GM21723 (cell line): ENCODE measurements around the gene AVPR1B.

Experiments used
- ATAC-seq: cut with Tn5 transposase; IDR thresholded peaks from one replicate; pipeline ENCODE4 v1.9.1; 2021; ENCODE audit warnings: mild to moderate bottlenecking, moderate library complexity; ENCODE audit not compliant: unreplicated experiment

The AVPR1B gene

DNA sequence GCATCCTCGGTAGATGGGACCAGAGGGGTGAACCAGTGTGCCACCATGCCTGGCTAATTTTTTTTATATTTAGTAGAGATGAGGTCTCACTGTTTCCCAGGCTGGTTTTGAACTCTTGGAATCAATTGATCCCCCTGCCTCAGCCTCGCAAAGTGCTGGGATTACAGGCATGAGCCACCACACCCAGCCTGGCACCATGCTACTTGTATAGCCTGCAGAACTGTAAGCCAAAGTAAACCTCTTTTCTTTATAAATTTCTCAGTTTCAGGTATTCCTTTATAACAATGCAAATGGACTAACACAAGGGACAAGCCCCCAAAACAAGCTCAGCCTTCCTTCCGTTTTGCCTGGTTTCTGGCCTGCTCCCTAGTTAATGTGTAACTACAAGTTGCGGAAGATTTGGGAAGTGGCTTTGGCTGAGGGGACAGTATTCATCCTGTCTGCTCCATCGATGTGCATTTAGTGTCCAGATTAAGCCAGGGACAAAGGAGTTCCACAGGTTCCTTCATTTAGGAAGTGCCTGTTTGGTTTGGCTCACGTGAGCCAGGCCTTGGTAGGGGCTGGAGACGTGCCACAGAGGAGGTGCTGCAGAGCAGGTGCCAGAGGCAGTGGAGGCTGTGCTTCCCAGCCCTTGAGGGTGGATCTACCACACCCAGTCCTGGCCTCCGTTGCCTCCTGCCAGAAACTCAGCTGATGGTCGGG lies 4.4 kb downstream of the AVPR1B start:
- ATAC-seq, result no peak

DNA sequence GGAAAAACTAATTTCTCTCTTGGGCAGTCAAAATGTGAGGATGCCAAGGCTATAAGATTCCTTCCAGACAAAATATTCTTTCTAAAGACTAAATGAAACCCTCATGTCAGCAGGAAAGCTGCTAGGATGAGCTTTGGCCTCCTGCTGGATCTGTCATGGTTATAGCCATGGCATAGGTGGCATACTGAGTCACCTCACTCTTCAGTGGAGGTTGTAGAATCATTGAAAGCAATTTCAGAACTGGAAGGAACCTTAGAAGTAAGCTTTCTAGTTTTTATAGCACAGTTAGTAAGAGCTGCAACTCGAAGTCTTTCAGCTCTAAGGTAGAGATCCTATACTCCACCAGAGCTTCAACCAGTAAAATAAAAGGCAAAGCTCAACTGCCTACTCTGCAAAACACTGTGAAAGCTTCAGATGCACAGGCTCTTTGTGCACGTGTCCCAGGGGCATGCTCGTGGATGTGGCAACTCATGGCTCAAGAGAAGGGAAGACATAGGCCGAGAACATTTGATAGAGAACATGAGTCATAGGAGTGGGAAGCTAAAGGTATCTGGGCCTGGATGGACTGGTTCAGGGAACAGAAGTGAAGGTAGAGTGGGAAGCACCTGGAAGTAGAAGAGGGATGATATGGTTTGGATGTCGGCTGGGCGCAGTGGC lies 5.8 kb downstream of the AVPR1B start:
- ATAC-seq, result no peak

DNA sequence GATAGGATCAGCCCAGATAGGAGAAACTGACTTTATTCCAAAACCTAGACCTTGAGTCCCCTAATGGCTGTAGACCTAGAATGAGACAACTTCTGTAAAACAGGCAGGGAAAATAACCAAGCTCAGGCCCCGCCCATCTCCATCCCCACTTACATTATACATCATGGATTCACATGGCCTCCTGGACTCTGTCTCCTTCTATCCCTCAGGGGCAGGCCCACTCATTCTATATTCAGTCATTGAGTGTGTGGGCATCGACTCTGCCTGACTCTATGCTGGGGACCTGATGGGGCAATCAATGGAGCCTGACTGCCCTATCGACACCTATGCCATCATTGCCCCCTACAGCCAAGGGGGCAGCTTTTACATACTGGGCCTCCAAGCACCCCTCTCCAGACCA lies 6.4 kb downstream of the AVPR1B start:
- no peak for ATAC-seq

DNA sequence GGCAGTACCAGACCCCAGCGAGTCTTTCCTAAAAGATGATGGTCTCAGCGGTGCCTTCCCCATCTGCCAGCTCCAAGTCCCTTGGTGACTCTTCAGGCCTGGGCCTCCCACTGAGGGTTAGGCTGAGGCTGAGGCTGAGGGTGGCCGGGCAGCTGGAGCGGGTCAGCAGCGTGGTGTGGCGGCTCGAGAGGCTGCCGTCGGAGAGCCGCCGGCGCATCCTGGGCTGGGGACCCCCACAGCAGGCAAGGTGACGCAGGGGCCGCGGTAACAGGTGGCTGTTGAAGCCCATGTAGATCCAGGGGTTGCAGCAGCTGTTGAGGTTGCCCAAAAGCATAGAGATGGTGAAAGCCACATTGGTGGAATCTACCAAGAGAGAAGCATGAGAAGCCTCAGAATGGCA lies 7.0 kb downstream of the AVPR1B start:
- ATAC-seq, result no peak

DNA sequence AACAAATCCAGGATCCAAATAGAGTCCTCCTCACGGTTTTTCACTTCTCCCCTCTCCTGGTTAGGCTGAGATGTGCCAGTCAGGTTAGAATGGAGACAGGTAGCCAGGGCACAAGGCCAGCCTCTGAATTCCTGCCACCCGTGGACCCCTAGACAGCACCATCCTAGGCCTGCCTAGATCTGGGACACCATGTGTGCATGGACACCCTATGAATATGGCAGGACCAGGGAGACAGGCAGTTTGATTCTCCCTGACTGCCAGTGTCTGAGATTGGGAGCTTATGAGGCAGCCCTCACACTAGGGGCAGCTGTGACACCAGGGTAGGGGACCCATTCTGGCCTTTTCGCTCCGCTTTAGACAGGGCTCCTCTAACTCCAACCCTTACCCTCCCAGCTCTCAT lies 7.5 kb downstream of the AVPR1B start:
- ATAC-seq, result no peak

DNA sequence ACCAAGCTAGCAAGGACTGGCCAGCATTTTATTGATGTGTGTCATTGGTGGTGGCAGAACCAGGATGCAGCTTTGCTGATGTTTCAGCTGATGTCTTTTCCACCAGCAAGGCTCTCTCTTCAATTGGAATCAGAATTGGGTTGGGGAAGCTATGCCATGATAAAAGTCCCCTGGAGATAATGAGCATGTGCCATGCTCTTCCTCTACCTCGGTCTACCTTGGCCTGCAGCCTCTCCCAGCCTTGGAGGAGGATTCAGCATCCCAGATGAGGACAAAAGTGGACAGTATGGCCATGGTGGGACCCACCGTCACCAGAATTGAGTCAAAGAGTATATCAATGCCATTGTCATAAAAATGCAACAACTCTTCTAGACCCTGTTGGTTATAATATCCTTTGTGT lies 8.6 kb downstream of the AVPR1B start:
- no peak for ATAC-seq

DNA sequence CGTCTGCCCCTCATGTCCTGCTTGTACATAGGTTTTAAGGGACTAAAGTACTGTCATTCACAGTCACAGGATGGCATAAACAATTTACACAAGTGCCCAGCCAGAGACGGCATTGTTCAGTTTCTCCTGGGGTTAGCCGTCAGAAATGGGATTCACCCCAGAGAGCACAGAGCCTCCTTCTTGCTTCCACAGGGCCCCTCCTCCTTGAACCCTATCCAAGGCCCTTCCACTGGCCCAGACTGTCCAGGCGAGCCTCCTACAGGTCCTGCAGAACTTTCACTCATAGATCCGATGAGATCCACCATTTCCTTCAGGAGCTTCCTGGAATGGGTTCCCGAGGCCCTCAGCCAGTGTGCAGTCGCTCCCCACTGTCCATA lies 10.0 kb downstream of the AVPR1B start:
- ATAC-seq, result no peak

DNA sequence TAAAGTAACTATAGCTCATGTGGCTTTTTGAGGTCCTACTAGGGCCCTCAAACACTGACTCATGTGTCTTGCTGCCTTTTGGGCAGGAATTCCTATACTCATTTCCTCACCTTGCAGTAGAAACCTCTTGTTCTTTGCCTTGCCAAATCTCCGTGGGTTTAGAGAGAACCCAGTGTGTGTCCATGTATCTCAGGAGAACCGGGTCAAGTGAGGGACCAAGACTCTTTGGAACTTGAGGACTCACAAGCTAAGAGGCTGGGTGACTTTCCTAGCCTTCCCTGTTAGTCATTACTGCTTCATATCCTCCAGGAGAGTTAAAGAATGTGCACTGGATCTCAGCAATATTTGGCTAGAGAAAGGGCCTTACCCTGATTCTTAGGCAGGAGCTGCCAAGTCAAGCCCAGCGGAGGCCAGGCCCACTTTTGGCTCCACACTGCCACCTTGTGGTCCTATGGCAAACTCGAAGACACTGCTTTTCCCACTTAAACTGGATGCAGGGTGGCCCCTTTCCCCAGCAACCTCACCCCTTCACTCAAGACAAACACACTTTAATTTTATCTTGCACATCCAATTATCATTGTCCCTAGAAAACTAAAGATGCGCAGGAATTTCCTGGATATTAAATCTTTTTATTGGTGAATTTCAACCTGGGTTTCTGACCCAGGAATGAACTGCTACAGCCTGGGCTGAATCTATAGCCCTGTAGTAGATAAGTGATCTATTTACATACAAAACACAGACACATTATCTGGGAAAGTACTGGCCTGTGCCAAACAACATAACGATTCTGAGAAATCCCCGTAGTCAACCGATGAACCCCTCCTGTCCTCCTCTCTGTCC lies 10.6 kb downstream of the AVPR1B start:
- peak; percentile 71 for ATAC-seq

DNA sequence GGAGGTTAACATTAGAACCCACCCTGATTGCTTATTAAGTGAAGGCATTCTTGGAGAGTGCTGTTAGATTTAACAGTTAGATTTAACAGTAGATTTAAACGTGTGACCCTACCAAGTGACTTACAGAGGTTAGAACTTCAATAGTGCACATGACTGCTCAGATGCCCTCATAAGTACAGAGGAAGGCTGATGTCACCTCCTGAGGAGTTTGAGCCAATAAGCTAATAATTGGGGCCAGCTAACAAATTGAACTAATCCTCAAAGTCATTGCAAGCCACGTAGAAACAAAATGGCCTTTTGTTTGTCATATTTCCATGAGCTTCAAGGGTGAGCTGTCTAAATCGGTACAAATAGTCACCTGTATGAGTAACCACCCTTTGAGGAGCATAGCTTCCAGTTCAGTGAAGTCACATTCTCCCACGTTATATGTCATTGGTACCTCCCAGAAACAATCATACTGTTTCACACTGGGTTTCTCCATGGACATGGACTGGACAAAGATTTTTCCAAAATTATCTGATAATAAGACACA lies 11.7 kb downstream of the AVPR1B start:
- no peak for ATAC-seq

DNA sequence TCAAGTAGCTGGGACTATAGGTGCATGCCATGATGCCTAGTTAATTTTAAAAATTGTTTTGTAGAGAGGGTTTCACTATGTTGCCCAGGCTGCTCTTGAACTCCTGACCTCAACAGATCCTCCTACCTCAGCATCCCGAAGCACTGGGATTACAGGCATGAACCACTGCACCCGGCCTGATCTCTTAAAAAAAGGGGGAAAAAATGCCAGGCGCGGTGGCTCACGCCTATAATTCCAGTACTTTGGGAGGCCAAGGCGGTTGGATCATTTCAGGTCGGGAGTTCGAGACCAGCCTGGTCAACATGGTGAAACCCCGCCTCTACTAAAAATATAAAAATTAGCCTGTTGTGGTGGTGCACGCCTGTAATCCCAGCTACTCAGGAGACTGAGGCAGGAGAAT lies 13.2 kb downstream of the AVPR1B start:
- no peak for ATAC-seq

DNA sequence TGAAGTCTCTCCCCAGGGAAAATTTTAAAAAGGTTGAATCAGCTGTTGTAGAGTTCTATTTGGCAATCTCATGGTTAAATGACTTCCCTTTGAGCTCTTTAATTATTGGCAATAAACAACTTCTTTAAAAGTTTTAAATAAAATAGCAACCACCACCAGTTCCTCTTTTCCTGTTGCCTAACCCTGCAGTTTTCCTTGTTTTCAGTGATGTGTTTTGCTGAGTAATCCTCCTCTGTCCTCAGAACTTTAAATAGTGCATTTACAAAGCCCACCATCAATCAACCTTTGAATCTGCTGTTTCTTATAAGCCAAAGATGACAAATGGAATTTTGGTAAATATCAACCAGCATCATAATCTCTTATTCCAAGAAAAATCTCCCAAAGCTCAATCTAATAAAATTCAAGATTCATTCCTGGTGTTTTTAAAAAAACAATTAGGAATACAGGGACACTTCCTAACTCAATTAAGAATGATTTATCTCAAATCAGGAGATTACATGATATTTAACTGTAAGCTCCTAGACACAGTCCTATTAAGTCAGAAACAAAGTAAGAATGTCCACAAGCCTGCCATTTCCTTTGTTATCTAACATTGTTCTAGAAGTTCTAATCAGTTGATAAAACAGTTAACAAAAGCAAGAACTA lies 14.8 kb downstream of the AVPR1B start:
- ATAC-seq, result no peak

DNA sequence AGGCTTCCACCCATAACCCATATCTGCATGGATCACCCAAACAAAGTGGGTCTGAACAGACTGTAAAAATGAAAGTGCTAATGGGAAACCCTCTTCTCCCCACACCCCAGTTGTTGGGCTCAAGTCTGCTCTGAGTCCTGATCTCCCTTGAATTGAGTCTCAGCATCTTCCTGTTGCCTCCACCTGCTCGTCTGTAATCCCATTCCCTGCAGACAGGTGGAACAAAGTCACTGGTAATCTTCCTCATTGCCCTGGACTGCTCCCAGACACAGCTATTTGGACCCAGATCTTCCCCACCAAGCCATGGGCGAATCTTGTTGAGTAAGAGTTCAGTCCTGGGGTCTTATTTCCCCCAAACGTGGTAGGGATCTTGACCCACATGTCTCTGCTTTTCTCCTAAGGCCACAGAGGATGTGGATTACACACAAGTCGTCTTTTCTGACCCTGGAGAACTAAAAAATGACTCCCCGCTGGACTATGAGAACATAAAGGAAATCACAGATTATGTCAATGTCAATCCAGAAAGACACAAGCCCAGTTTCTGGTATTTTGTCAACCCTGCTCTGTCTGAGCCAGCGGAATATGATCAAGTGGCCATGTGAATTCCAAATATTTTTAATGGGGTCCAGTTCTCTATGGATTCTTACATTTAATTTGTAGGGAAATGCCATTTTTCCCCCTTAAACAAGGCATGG lies 15.7 kb downstream of the AVPR1B start:
- no peak for ATAC-seq

DNA sequence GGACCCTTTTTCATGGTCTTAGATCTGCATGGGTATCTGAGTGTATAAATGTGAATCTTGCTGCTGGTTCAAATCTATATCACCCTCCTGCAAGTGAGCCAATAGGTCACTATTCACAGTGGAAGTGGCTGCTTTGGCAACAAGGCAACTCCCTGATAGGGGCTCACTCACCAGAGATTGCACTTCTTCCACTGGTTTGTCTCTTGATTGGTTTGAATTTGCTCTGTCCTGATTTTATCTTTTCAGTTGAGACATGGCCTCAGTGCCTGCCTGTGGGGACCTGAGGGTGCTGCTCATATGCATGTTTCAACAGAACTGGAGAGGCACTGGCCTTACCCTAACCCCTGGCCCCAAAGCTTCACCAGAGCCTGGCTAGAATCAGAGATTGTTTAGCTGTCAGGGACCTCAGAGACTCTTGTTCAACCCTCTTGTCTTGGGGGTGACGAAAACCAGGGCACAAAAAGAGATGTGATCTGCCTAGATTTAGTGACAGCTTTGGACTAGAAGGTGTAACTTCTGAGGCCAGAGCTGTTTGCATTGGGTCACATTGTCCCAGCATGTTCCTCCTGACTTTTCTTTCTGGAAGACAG lies 16.9 kb downstream of the AVPR1B start:
- no peak for ATAC-seq

DNA sequence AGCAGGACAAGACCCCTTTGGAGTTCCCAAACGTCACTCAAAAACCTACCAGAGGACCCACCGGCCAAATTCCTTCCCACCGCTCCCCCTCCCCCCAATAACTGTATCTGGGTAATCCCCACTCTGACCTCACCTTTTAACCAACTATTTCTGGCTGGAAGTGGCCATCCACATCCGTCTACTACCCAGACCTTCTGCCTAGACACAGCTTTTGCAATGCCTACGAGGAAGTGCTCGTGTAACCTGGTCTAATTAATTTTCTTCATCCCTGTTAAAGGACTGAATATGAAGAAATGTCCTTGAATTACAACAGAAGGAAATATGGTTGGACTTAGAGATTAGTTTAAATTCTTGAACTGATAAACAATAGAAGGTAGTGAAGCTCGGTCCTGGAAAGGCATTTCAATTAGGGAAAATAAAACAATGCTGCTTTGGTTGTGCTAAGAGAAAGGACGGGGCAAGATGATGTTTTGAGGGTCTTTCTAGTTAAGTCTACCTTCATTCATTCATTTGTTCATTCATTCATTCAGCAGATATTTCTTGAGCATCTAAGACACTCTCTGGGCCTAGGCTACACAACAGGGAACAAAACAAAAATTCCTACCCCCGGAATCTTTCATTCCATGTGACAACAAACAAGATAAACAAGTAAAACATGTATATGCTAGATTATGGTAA lies 18.8 kb downstream of the AVPR1B start:
- ATAC-seq, result no peak

DNA sequence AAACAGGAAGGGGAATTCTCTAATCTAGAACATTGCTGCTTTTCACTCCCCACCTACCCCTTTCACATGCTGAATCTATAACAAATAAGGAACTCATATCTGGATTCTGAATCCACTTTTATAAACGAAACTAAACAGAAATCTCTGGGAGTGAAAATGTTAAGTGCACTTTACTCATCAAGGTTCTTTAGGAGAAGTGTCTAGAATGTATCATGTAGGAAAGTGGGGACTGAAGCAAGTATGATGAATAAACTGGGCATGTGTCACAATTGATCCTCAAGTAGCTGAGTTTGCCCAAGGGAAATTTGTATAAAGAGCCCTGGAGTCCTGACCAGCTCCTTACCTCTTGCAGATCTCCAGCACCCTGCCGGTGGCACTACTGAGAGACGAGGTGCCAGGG lies 19.8 kb downstream of the AVPR1B start:
- no peak for ATAC-seq

DNA sequence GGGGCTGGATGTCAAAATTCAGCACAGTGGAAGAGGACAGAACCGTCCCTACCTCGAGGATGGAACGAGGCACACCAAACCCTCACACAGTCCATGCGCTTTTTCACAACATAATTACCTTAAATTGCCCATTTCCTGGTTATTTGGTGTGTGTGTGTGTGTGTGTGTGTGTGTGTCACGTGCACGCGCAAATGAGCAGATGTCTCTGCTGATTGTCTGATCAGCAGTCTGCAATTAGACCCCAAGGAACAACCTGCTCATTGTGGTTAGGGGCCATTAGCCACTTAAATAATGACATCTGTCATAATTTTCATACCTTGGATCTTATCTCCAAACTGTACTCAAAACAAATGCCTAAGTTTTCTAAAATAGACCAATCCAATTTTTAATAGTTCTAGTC lies 23.2 kb downstream of the AVPR1B start:
- ATAC-seq, result no peak

DNA sequence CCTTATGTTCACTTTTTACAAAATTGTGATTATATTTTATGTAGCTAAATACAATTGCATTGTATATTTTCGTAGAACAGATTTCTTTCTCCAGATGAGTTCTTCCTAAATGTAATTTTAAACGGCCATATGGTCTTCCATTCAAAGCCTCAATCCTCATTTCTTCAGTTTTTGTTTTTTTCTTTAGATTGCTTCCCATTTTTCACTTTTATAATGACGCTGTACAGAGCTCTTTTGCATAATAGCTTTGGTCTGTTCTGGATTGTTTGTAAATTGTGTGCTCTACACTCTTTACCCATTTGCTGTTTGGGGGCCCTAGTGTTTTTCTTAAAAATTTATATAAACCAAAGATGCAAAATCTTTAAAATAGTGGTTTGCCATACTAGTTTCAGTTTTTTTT lies 27.8 kb downstream of the AVPR1B start:
- ATAC-seq, result no peak

DNA sequence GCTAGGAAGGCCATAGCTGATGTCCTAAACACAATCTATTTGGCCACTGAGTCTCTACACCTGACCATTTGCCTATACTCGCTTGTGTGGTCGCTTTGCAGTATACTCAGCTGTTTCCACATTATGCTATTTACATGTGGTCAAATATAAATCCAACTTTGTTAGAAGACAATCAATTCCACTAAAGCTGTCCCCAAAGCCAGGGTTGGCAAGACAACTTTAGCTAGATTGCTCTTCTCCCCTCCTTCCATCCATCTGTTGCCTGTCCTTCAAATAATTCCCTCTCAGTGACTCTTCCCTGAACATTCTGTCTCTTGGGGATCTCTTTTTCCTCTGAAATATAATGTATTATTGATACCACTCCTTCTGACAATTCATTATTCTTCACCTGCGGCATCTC lies 30.1 kb downstream of the AVPR1B start:
- ATAC-seq, result no peak

DNA sequence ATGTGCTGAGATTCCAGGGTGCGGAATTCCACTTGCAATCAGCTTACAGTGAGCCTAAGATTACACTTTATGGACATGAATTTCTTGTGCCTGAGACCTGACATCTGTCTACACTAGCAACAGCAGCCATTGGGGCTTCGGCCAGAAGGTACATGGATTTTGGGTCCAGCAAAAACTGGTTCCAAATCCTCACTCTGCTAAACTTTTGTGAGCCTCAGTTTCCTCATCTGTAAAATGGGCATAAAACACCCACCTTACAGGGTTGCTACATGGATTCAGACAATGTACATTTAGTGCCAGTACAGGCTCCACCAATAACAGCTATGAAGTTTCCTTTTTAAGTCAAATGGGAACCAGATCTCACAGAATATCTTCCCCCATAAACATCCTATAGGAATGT lies 33.4 kb downstream of the AVPR1B start:
- no peak for ATAC-seq
